ENCODE measurements around the gene PIPOX. TPM values are rescaled to one million over a fixed set of nuclear protein-coding genes. Genes with fewer than 3 reads are reported as not detected.

PIPOX gene
- total and polyA plus RNA-seq, 7 experiments from 2014 or later = 0.27 to 6.4 (median 4.2) TPM

GRCh38 chr17:29045026-29045425 lies 2.1 kb downstream of the PIPOX start:
- no peaks in the 10 kb centered on the region for H3K27me3 ChIP-seq (ENCODE audit: control insufficient read depth in 2 of 2, insufficient read depth in 2 of 2, low read length in 2 of 2)
- ATAC-seq (no peak), DNase-seq (no peak)
- no peaks in the 10 kb centered on the region for H3K36me3 ChIP-seq (ENCODE audit: control insufficient read depth in 2 of 3, insufficient read depth in 3 of 3, low read length in 3 of 3)
- H3K4me1 ChIP-seq (ENCODE audit: control insufficient read depth in 2 of 2, insufficient read depth in 2 of 2, low read length in 2 of 2) = no peaks in the 10 kb centered on the region
- intact Hi-C loops (cut with micrococcal nuclease) = no loop called here
- no peak overlapping the region for H3K4me3 ChIP-seq (ENCODE audit: low read length)
- no peak overlapping the region for H3K4me3 Mint-ChIP-seq
- CTCF ChIA-PET = interaction anchor here (1.3 kb wide), 1 partner anchor 11 kb away, joined by 4 read pairs; no protein-coding TSS in a partner anchor
- H3K27ac ChIP-seq (ENCODE audit: low read depth, low read length) = no peak overlapping the region
- H3K4me1 Mint-ChIP-seq = peaks cover 0 to 14% (median 0%) of the 10 kb centered on the region in 7 donors
- POLR2A ChIA-PET = no interaction called here
- H3K9me3 Mint-ChIP-seq = no peaks in the 10 kb centered on the region
- H3K9me3 ChIP-seq (ENCODE audit: control insufficient read depth in 2 of 3, low read length in 3 of 3) = no peaks in the 10 kb centered on the region
- no peaks in the 10 kb centered on the region for H3K36me3 Mint-ChIP-seq
- H3K27me3 Mint-ChIP-seq = peaks cover 10 to 28% (median 12%) of the 10 kb centered on the region in 5 donors
- H3K27ac Mint-ChIP-seq = no peak overlapping the region

DNA sequence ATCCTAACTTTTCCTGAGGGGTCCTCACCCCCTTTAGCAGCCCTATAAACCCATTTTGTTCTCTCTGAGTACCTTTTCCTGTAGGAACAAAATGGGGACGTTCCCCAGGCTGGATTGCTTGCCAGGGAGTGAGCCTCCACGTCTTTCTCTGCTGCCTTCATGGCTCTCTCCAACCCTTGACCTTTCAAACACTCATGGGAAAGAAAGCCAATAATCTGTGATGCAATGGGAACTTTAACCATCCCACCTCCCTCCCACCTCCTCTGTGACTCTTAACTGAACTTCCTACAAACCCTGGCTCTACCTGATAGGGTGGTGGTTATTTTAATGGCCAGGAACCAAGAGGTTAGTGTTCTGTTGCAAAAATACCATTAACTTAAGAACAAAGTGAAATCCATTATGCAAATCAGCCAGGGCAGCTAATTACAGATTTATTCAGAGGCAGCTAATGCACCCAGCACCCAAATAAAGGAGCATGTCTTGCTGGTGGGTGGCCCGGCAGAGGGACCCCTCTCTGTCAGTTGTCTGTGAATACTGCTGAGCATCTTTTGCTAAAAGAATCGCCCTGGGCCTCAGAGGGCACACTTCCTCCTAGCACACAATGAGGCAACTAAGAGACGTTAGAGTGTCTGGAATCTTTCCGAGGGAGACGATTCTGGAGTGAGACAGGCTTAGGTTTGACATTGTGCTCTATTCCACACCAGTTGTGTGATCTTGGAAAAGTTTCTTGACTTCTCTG lies 3.0 kb downstream of the PIPOX start:
- Mint-ChIP-seq H3K4me3 (no peak overlapping the region), H3K9me3 (no peaks in the 10 kb centered on the region), H3K36me3 (no peaks in the 10 kb centered on the region), H3K4me1 (peaks cover 0 to 14% (median 0%) of the 10 kb centered on the region in 7 donors), H3K27me3 (peaks cover 10 to 28% (median 11%) of the 10 kb centered on the region in 5 donors), H3K27ac (no peak overlapping the region)
- no peaks in the 10 kb centered on the region for H3K27me3 ChIP-seq (ENCODE audit: control insufficient read depth in 2 of 2, insufficient read depth in 2 of 2, low read length in 2 of 2)
- H3K4me3 ChIP-seq (ENCODE audit: low read length) = no peak overlapping the region
- intact Hi-C loops (cut with micrococcal nuclease) = no loop called here
- no peaks in the 10 kb centered on the region for H3K9me3 ChIP-seq (ENCODE audit: control insufficient read depth in 2 of 3, low read length in 3 of 3)
- H3K36me3 ChIP-seq (ENCODE audit: control insufficient read depth in 2 of 3, insufficient read depth in 3 of 3, low read length in 3 of 3) = no peaks in the 10 kb centered on the region
- H3K4me1 ChIP-seq (ENCODE audit: control insufficient read depth in 2 of 2, insufficient read depth in 2 of 2, low read length in 2 of 2) = no peaks in the 10 kb centered on the region
- ChIA-PET POLR2A (no interaction called here), CTCF (no interaction called here)
- no peak for DNase-seq
- no peak for ATAC-seq
- no peak overlapping the region for H3K27ac ChIP-seq (ENCODE audit: low read depth, low read length)

- no peaks in the 10 kb centered on the region for H3K36me3 ChIP-seq (ENCODE audit: control insufficient read depth in 2 of 3, insufficient read depth in 3 of 3, low read length in 3 of 3)
- CTCF ChIA-PET = no interaction called here
- H3K27ac Mint-ChIP-seq = no peak overlapping the region
- H3K4me3 Mint-ChIP-seq = no peak overlapping the region
- intact Hi-C loops (cut with micrococcal nuclease) = no loop called here
- H3K36me3 Mint-ChIP-seq = no peaks in the 10 kb centered on the region
- no peak overlapping the region for H3K4me3 ChIP-seq (ENCODE audit: low read length)
- no peaks in the 10 kb centered on the region for H3K27me3 ChIP-seq (ENCODE audit: control insufficient read depth in 2 of 2, insufficient read depth in 2 of 2, low read length in 2 of 2)
- H3K9me3 Mint-ChIP-seq = no peaks in the 10 kb centered on the region
- H3K4me1 ChIP-seq (ENCODE audit: control insufficient read depth in 2 of 2, insufficient read depth in 2 of 2, low read length in 2 of 2) = no peaks in the 10 kb centered on the region
- DNase-seq (no peak), ATAC-seq (no peak)
- no peak overlapping the region for H3K27ac ChIP-seq (ENCODE audit: low read depth, low read length)
- H3K9me3 ChIP-seq (ENCODE audit: control insufficient read depth in 2 of 3, low read length in 3 of 3) = no peaks in the 10 kb centered on the region
- POLR2A ChIA-PET = interaction anchor here (0.5 kb wide), 1 partner anchor 264 kb away, joined by 3 read pairs; no protein-coding TSS in a partner anchor
- peaks cover 0 to 14% (median 0%) of the 10 kb centered on the region in 7 donors for H3K4me1 Mint-ChIP-seq
- peaks cover 8 to 28% (median 11%) of the 10 kb centered on the region in 5 donors for H3K27me3 Mint-ChIP-seq
Observed at GRCh38 chr17:29046473-29046839, 3.5 kb downstream of the PIPOX start.

DNA sequence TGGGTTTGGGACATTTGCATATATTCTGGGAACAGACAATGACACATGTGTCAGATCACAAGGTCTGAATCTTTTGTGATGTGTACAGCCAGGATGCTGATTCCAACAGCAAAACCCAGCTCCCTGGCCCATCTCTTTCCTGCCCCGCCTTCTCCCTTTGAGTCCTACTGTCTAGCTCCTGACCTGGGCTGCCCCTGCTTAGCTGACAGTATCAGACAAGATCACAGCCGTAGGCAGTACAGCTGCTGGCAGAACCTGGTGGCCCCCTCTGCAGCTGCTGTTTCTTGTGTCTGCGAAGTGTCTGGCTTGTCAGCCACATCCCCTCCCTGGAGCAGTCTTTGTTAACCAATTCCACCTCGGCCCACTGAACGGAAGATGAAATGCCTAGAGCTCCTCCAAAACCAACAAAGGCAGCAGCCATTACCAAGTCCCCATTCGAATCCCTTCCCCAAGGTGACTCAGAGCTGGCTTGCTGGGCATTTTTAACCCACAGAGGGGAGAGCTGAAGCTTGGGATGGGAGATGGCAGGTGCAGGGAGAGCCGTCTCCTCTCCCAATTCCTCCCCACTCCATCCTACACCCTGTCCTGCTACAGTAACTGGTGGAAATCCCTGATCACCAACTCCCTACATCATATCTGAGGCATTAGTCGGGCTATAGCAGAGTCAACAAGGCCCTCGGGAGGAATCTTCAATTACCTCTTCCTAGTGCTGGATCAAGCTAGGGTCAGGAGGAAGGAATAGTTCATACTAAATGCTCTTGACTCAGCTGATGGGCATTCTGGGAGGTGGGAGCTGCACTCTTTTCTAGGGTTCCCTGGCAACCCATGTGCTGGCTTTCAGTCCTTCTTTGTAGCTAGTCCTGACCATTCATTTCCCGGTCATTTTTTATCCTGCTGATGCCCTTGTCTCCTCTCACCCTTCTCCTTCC lies 5.8 kb downstream of the PIPOX start:
- no peaks in the 10 kb centered on the region for H3K4me1 Mint-ChIP-seq
- H3K27me3 Mint-ChIP-seq = peaks cover 3 to 25% (median 15%) of the 10 kb centered on the region in 5 donors
- H3K27ac Mint-ChIP-seq = no peak overlapping the region
- ATAC-seq = no peak
- H3K4me3 Mint-ChIP-seq = no peak overlapping the region
- DNase-seq = no peak
- no peaks in the 10 kb centered on the region for H3K36me3 Mint-ChIP-seq
- ChIA-PET POLR2A (no interaction called here), CTCF (no interaction called here)
- H3K4me3 ChIP-seq (ENCODE audit: low read length) = no peak overlapping the region
- no peaks in the 10 kb centered on the region for H3K27me3 ChIP-seq (ENCODE audit: control insufficient read depth in 2 of 2, insufficient read depth in 2 of 2, low read length in 2 of 2)
- intact Hi-C loops (cut with micrococcal nuclease) = no loop called here
- H3K27ac ChIP-seq (ENCODE audit: low read depth, low read length) = no peak overlapping the region
- H3K9me3 ChIP-seq (ENCODE audit: control insufficient read depth in 2 of 3, low read length in 3 of 3) = no peaks in the 10 kb centered on the region
- no peaks in the 10 kb centered on the region for H3K36me3 ChIP-seq (ENCODE audit: control insufficient read depth in 2 of 3, insufficient read depth in 3 of 3, low read length in 3 of 3)
- no peaks in the 10 kb centered on the region for H3K4me1 ChIP-seq (ENCODE audit: control insufficient read depth in 2 of 2, insufficient read depth in 2 of 2, low read length in 2 of 2)
- no peaks in the 10 kb centered on the region for H3K9me3 Mint-ChIP-seq

DNA sequence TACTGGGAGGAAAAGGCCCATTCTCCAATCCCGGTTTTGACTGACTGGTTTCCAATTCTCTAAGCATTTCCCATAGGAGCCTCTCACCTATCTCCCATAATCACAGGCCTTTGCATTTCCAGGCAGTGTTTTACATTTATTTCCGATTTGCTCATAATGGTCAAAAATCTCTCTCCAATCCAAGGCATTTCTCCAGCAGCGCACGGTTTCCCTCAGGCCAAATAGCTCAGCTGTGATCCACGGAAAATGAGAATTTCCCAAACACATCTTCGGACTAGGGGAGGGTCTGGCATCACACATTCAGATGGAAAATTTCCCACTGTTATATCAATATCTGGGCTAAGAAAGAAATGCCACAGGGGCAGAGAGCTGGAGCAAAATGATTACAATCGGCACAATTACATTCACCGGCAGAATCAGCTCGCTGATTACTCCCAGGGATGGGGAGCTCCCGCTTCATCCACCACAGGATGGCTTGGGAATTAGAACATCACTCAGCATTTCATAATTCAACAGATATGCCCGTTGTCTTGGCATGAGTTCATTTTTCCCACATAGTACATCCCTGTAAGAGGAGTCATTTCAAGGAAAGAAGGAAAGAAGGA lies 6.7 kb downstream of the PIPOX start:
- CTCF ChIA-PET = no interaction called here

DNA sequence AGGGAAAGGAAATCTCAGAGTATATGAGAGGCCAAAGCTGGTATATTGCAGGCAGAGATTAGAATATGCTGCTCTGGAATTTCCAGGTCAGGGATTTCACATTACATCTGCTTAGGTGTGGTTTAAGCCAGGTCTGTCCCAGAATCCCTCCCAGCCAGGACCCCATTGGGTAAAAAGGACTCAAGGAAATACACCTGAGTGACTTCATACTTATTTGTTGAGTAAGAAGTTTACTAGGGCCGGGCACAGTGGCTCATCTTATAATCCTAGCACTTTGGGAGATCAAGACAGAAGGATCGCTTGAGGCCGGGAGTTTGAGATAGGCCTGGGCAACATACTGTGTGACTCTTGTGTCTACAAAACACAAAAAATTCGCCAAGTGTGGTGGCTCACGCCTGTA lies 7.2 kb downstream of the PIPOX start:
- no peak for ATAC-seq
- Histone ChIP-seq H3K4me1 (ENCODE audit: control insufficient read depth in 2 of 2, insufficient read depth in 2 of 2, low read length in 2 of 2) (no peaks in the 10 kb centered on the region), H3K4me3 (ENCODE audit: low read length) (no peak overlapping the region), H3K36me3 (ENCODE audit: control insufficient read depth in 2 of 3, insufficient read depth in 3 of 3, low read length in 3 of 3) (no peaks in the 10 kb centered on the region), H3K27ac (ENCODE audit: low read depth, low read length) (no peak overlapping the region), H3K9me3 (ENCODE audit: control insufficient read depth in 2 of 3, low read length in 3 of 3) (no peaks in the 10 kb centered on the region), H3K27me3 (ENCODE audit: control insufficient read depth in 2 of 2, insufficient read depth in 2 of 2, low read length in 2 of 2) (no peaks in the 10 kb centered on the region)
- Mint-ChIP-seq H3K36me3 (no peaks in the 10 kb centered on the region), H3K4me3 (no peak overlapping the region), H3K27me3 (peaks cover 3 to 21% (median 15%) of the 10 kb centered on the region in 5 donors), H3K9me3 (no peaks in the 10 kb centered on the region), H3K4me1 (no peaks in the 10 kb centered on the region), H3K27ac (no peak overlapping the region)
- CTCF ChIA-PET = no interaction called here
- DNase-seq = no peak
- intact Hi-C loops (cut with micrococcal nuclease) = no loop called here
- POLR2A ChIA-PET = no interaction called here

More for the DNA sequence above, 6.7 kb downstream of the PIPOX start:
- H3K27ac Mint-ChIP-seq = no peak overlapping the region
- POLR2A ChIA-PET = no interaction called here
- no peaks in the 10 kb centered on the region for H3K9me3 Mint-ChIP-seq
- intact Hi-C loops (cut with micrococcal nuclease) = no loop called here
- H3K9me3 ChIP-seq (ENCODE audit: control insufficient read depth in 2 of 3, low read length in 3 of 3) = no peaks in the 10 kb centered on the region
- H3K4me3 ChIP-seq (ENCODE audit: low read length) = no peak overlapping the region
- H3K27me3 ChIP-seq (ENCODE audit: control insufficient read depth in 2 of 2, insufficient read depth in 2 of 2, low read length in 2 of 2) = no peaks in the 10 kb centered on the region
- H3K36me3 ChIP-seq (ENCODE audit: control insufficient read depth in 2 of 3, insufficient read depth in 3 of 3, low read length in 3 of 3) = no peaks in the 10 kb centered on the region
- DNase-seq (no peak), ATAC-seq (no peak)
- H3K4me1 Mint-ChIP-seq = no peaks in the 10 kb centered on the region
- H3K4me3 Mint-ChIP-seq = no peak overlapping the region
- peaks cover 3 to 21% (median 15%) of the 10 kb centered on the region in 5 donors for H3K27me3 Mint-ChIP-seq
- H3K4me1 ChIP-seq (ENCODE audit: control insufficient read depth in 2 of 2, insufficient read depth in 2 of 2, low read length in 2 of 2) = no peaks in the 10 kb centered on the region
- no peaks in the 10 kb centered on the region for H3K36me3 Mint-ChIP-seq
- no peak overlapping the region for H3K27ac ChIP-seq (ENCODE audit: low read depth, low read length)

Measured in naive thymus-derived CD4-positive, alpha-beta T cell (primary cell).